GM12878 (cell line): ENCODE results near the gene SHROOM1. TPM values are rescaled to one million over a fixed set of nuclear protein-coding genes. Genes with fewer than 3 reads are reported as not detected.

ENCODE experiments used
- ATAC-seq: fragments of 200-7000 bp; cut with Tn5 transposase; 3 replicates; pipeline ENCODE4 v1.9.1; 2020; ENCODE audit warnings: mild to moderate bottlenecking, moderate library complexity
- BruUV-seq: library from RNA; stranded (reverse); fragments of 400-500 nt; replicated peaks from 2 replicates; lab custom pipeline; 2021; lab: Mats Ljungman, UMichigan
- CTCF ChIA-PET: fragments of 300-600 bp; sonication (Branson Sonifier 250); formaldehyde crosslinking; extraction: SDS; loops from one replicate; lab custom pipeline; 2021; ENCODE audit warnings: inconsistent platforms; lab: Yijun Ruan, JAX
- POLR2A ChIA-PET: fragments of 350-600 bp; formaldehyde crosslinking; extraction: SDS; loops from one replicate; lab custom pipeline; 2021; ENCODE audit warnings: inconsistent platforms; lab: Charles Lee
- RAD21 ChIA-PET: fragments of 300-600 bp; sonication (Branson Sonifier 250); formaldehyde crosslinking; loops from one replicate; lab custom pipeline; 2023; ENCODE audit warnings: antibody characterized with exemption; ENCODE audit not compliant: unreplicated experiment; lab: Charles Lee
- SMC1A ChIA-PET: fragments of 300-600 bp; sonication (Branson Sonifier 250); formaldehyde crosslinking; loops from one replicate; lab custom pipeline; 2023; ENCODE audit not compliant: unreplicated experiment, uncharacterized antibody; lab: Charles Lee
- DNase-seq: peaks from one replicate; pipeline ENCODE4 v3.0.0-alpha.2; 2011; ENCODE audit warnings: low read depth, low spot score
- FAIRE-seq: peaks from 3 replicates; lab custom pipeline; 2011; peaks lifted over from hg19 to GRCh38; lab: Jason Lieb, UNC
- H2AFZ ChIP-seq: 2 replicates; pipeline ENCODE4 v1.6.0; 2011; ENCODE audit warnings: low read depth, low read length, control low read depth; ENCODE audit not compliant: control insufficient read depth
- H3K27ac ChIP-seq: 2 replicates; pipeline ENCODE4 v1.5.1; 2011; ENCODE audit warnings: control low read depth; ENCODE audit not compliant: control insufficient read depth, insufficient read depth
- H3K27me3 ChIP-seq, 2 experiments: replicated peaks in 1 of 2; 2 replicates each; pipeline versions ENCODE4 v1.6.0 to v1.6.1; 2011; ENCODE audit warnings: low read length in 1 of 2; ENCODE audit not compliant: control insufficient read depth in 2 of 2, insufficient read depth in 2 of 2
- H3K36me3 ChIP-seq, 2 experiments: 2 replicates each; pipeline ENCODE4 v1.5.1; 2011; ENCODE audit warnings: low read length in 1 of 2; ENCODE audit not compliant: control insufficient read depth in 2 of 2, insufficient read depth in 2 of 2
- H3K4me1 ChIP-seq: 2 replicates; pipeline ENCODE4 v1.6.1; 2011; ENCODE audit warnings: mild to moderate bottlenecking, low read length, moderate library complexity, mixed read lengths; ENCODE audit not compliant: control insufficient read depth, insufficient read depth
- H3K4me2 ChIP-seq: 2 replicates; pipeline ENCODE4 v1.6.0; 2011; ENCODE audit warnings: control low read depth; ENCODE audit not compliant: control insufficient read depth, insufficient read depth
- H3K4me3 ChIP-seq: fragments of 200-600 bp; sonication (generic); 2 replicates; pipeline ENCODE4 v1.5.1; 2016
- H3K79me2 ChIP-seq: 2 replicates; pipeline ENCODE4 v1.6.0; 2011; ENCODE audit warnings: low read length; ENCODE audit not compliant: control insufficient read depth, insufficient read depth
- H3K9ac ChIP-seq: 2 replicates; pipeline ENCODE4 v1.8.0; 2011; ENCODE audit warnings: low read length, control low read depth, mixed read lengths; ENCODE audit not compliant: control insufficient read depth, insufficient read depth
- H3K9me3 ChIP-seq: replicated peaks from 3 replicates; pipeline ENCODE4 v1.5.1; 2011; ENCODE audit warnings: mild to moderate bottlenecking, low read length; ENCODE audit not compliant: control insufficient read depth, insufficient read depth
- H4K20me1 ChIP-seq: 2 replicates; pipeline ENCODE4 v1.6.0; 2011; ENCODE audit not compliant: control insufficient read depth, insufficient read depth
- MAX ChIP-seq: IDR thresholded peaks from 2 replicates; pipeline ENCODE4 v1.6.1; 2012; ENCODE audit warnings: low read depth, low read length, improper control_type of control experiment
- POLR2AphosphoS2 ChIP-seq: IDR thresholded peaks from 2 replicates; pipeline ENCODE4 v1.6.1; 2011; ENCODE audit warnings: low read depth, mild to moderate bottlenecking, low read length, improper control_type of control experiment, moderate library complexity
- RUNX3 ChIP-seq: IDR thresholded peaks from 2 replicates; pipeline ENCODE4 v1.6.1; 2012; ENCODE audit warnings: low read length, inconsistent platforms
- ZBTB33 ChIP-seq: fragments of 450-650 bp; IDR thresholded peaks from 2 replicates; pipeline ENCODE4 v1.6.1; 2017; ENCODE audit warnings: mild to moderate bottlenecking
- ZNF207 ChIP-seq: fragments of 450-650 bp; IDR thresholded peaks from 2 replicates; pipeline ENCODE4 v1.6.1; 2014; ENCODE audit warnings: antibody characterized with exemption, mild to moderate bottlenecking, borderline replicate concordance
- WGBS: methylation state at CpG from one replicate; pipeline ENCODE4 v1.1.6; 2016; ENCODE audit warnings: low lambda C conversion rate; ENCODE audit not compliant: insufficient replicate concordance, insufficient coverage; ENCODE audit errors: missing lambda C conversion rate; 5-methylcytosine and 5-hydroxymethylcytosine counted together
- in situ Hi-C: fragments of 300-500 bp; cut with MboI; formaldehyde crosslinking; loops from 9 replicates; pipeline ENCODE4 v1.14.3; 2018; ENCODE audit warnings: mixed read lengths
- intact Hi-C: fragments of 100-400 bp; cut with micrococcal nuclease; formaldehyde crosslinking; loops from one replicate; pipeline ENCODE4 v1.14.2; 2022; ENCODE audit not compliant: unreplicated experiment
- polyA plus RNA-seq, 11 experiments: library from polyadenylated mRNA; depleted of rRNA in 4 of 11; unstranded in 6 of 11; stranded (reverse) in 5 of 11; fragments of >200 nt; fragmentation: Nextera tagmentation in 4 of 11; fragmentation: Illumina TruSeq in 1 of 11; extraction: Ambion mirVana in 4 of 11; extraction: Trizol in 1 of 11; gene quantifications; 1 replicate in 1 of 11; 2 replicates in 10 of 11; pipeline versions ENCODE4 v1.2.1 to v1.2.3, GENCODE V29; 2011 to 2016; ENCODE audit warnings: inconsistent platforms in 2 of 11, missing spikeins in 2 of 11, low read depth in 1 of 11
- total RNA-seq, 4 experiments: library from RNA; depleted of rRNA in 3 of 4; stranded (reverse); fragments of >200 nt in 3 of 4; fragmentation: Illumina TruSeq in 1 of 4; extraction: Trizol in 1 of 4; gene quantifications; 2 replicates each; pipeline versions ENCODE4 v1.2.1 to v1.2.3, GENCODE V29; 2013 to 2021

The SHROOM1 gene
- total and polyA plus RNA-seq, 10 of the 15 experiments (the other 5 are each of a cell fraction or from before 2014, with no cell fraction given), result 0.05 to 3.9 (median 1.3) TPM

GRCh38 chr5:132778129-132778528, 52.3 kb downstream of the SHROOM1 start:
- Histone ChIP-seq H3K36me3 (no peaks in the 10 kb centered on the region), H3K27me3 (no peaks in the 10 kb centered on the region), H4K20me1 (no peaks in the 10 kb centered on the region), H2AFZ (peak overlapping the region; percentile 97), H3K4me1 (peaks cover 7% of the 10 kb centered on the region), H3K27ac (no peak overlapping the region), H3K4me3 (peak overlapping the region; percentile 83; the same call in 1 of the 2 replicates), H3K79me2 (peaks cover 9% of the 10 kb centered on the region), H3K9ac (no peak overlapping the region), H3K9me3 (no peaks in the 10 kb centered on the region), H3K4me2 (peak overlapping the region; percentile 90)
- POLR2A ChIA-PET, result interaction anchor here (0.5 to 7.2 kb wide), 11 partner anchors 12 to 114 kb away, joined by 3 to 56 read pairs (median 5); partner anchors contain the start of genes CCNI2 and KIF3A
- CTCF ChIA-PET, result interaction anchor here (0.6 to 1.7 kb wide), 8 partner anchors 22 to 76 kb away, joined by 3 to 7 read pairs (median 3); no protein-coding TSS in a partner anchor
- in situ Hi-C loops (no loop called here), intact Hi-C loops (no loop called here)
- TF ChIP-seq MAX (no peak), POLR2AphosphoS2 (no peak), ZBTB33 (no peak), RUNX3 (no peak), ZNF207 (no peak)
- no peak for DNase-seq
- BruUV-seq, result no TSS peak
- SMC1A ChIA-PET, result interaction anchor here (0.9 to 7.5 kb wide), 8 partner anchors 16 to 90 kb away, joined by 3 to 88 read pairs (median 5); partner anchors contain the start of gene CCNI2
- no peak for ATAC-seq
- WGBS, result 88% methylated on average over 4 of the region's 4 CpGs
- FAIRE-seq, result no peak
- RAD21 ChIA-PET, result interaction anchor here (1.2 to 2.5 kb wide), 6 partner anchors 24 to 115 kb away, joined by 3 to 9 read pairs (median 6); partner anchors contain the start of gene KIF3A
